Esophagus squamous epithelium (tissue), 4 donors: ENCODE measurements around the gene MGST3.

Experiments used
- POLR2A ChIP-seq, 4 donors: fragments of 450-650 bp; IDR thresholded peaks; one replicate each; pipeline ENCODE4 v1.6.1; 2017; ENCODE audit warnings: antibody characterized with exemption in 4 of 4, mild to moderate bottlenecking in 4 of 4, moderate library complexity in 3 of 4
- TF ChIP-seq, protein P1 (sequence below), 6 experiments: fragments of 450-650 bp in 4 of 6; fragments of 200-600 bp in 2 of 6; sonication (generic) in 2 of 6; IDR thresholded peaks; one replicate each; pipeline ENCODE4 v1.5.1; 2016 to 2019; ENCODE audit warnings: antibody characterized with exemption in 6 of 6, mild to moderate bottlenecking in 4 of 6, moderate library complexity in 4 of 6

DNA sequence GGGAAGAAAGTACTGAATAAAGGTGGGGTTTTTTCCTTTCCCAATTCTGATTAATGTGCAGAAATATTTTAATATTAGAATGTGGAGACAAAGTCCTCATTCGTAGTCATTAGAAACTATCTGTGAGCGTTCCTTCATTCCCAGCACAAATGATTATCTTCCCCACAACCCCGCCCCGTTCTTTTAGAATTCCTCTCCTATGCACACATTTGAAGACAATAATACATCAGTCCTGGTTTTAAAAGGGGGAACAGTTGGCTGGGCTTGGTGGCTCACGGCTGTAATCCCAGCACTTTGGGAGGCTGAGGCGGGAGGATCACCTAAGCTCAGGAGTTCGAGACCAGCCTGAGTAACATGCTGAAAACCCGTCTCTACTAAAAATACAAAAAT, 66.5 kb downstream of the MGST3 start:
- TF ChIP-seq, protein P1, sequence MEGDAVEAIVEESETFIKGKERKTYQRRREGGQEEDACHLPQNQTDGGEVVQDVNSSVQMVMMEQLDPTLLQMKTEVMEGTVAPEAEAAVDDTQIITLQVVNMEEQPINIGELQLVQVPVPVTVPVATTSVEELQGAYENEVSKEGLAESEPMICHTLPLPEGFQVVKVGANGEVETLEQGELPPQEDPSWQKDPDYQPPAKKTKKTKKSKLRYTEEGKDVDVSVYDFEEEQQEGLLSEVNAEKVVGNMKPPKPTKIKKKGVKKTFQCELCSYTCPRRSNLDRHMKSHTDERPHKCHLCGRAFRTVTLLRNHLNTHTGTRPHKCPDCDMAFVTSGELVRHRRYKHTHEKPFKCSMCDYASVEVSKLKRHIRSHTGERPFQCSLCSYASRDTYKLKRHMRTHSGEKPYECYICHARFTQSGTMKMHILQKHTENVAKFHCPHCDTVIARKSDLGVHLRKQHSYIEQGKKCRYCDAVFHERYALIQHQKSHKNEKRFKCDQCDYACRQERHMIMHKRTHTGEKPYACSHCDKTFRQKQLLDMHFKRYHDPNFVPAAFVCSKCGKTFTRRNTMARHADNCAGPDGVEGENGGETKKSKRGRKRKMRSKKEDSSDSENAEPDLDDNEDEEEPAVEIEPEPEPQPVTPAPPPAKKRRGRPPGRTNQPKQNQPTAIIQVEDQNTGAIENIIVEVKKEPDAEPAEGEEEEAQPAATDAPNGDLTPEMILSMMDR (IDR thresholded peaks at IDR 0.05) = no peak
- no peak for TF ChIP-seq POLR2A (IDR thresholded peaks at IDR 0.05)
